Mammary epithelial cell (primary cell): Measurements from ENCODE around the gene OR52N4.

Experiments
- CTCF ChIP-seq, 2 donors: IDR thresholded peaks in 1 of 2; conservative IDR thresholded peaks in 1 of 2; 2 replicates each; pipeline ENCODE4 v1.5.1; 2011 to 2012; ENCODE audit warnings: inconsistent platforms in 2 of 2, low read length in 2 of 2, mild to moderate bottlenecking in 2 of 2, control low read depth in 1 of 2, low read depth in 1 of 2; ENCODE audit not compliant: insufficient read depth in 1 of 2; ENCODE audit errors: extremely low read depth in 1 of 2
- EZH2 ChIP-seq: IDR thresholded peaks from 2 replicates; pipeline ENCODE4 v1.6.1; 2012; ENCODE audit warnings: low read length, inconsistent platforms, borderline replicate concordance

GRCh38 chr11:5791165-5791564 is 37.1 kb downstream of the OR52N4 start, which contains the start of gene OR52N1:
- TF ChIP-seq CTCF (conservative IDR thresholded peaks at IDR 0.05 in 1 of 2, IDR thresholded peaks at IDR 0.05 in 1 of 2; ENCODE audit: extremely low read depth in 1 of 2, insufficient read depth in 1 of 2, low read depth in 1 of 2, low read length in 2 of 2) (no peak), EZH2 (no peak)
